SIG-M5 treated with dmso at 0.1 percent for 504 hours (cell line): Measurements from ENCODE around the gene SERPINA10.
"Not testable (repeated sequence)": the region's sequence is repeated elsewhere in the genome, so short reads cannot be mapped to it uniquely, and the experiment has no call there.

ENCODE experiments used
- DNase-seq: peaks from one replicate; lab custom pipeline; 2025; ENCODE audit not compliant: unreplicated experiment; lab: John Stamatoyannopoulos, UW

Gene SERPINA10

GRCh38 chr14:94285158-94285557, 7.9 kb downstream of the SERPINA10 start:
- no peak for DNase-seq

GRCh38 chr14:94284221-94284620, 8.8 kb downstream of the SERPINA10 start:
- no peak for DNase-seq

GRCh38 chr14:94282991-94283723, 9.9 kb downstream of the SERPINA10 start:
- DNase-seq, result no peak

- no peak for DNase-seq
Observed at GRCh38 chr14:94278731-94279130, 14.3 kb downstream of the SERPINA10 start.

- DNase-seq, result not testable (repeated sequence)
Observed at GRCh38 chr14:94276898-94277561, 16.0 kb downstream of the SERPINA10 start.

- no peak for DNase-seq
Observed at GRCh38 chr14:94269156-94269555, 23.9 kb downstream of the SERPINA10 start.

GRCh38 chr14:94268582-94268981, 24.5 kb downstream of the SERPINA10 start:
- DNase-seq, result not testable (repeated sequence)

- DNase-seq, result no peak
Observed at GRCh38 chr14:94267352-94267751, 25.7 kb downstream of the SERPINA10 start.

- not testable (repeated sequence) for DNase-seq
Observed at GRCh38 chr14:94264195-94264594, 28.9 kb downstream of the SERPINA10 start.

GRCh38 chr14:94244182-94244581, 48.9 kb downstream of the SERPINA10 start:
- DNase-seq, result no peak

- no peak for DNase-seq
Observed at GRCh38 chr14:94239406-94239805, 53.7 kb downstream of the SERPINA10 start.

GRCh38 chr14:94237983-94238382, 55.1 kb downstream of the SERPINA10 start:
- no peak for DNase-seq

- no peak for DNase-seq
Observed at GRCh38 chr14:94237046-94237445, 56.0 kb downstream of the SERPINA10 start.
